GM12878 (cell line): ENCODE data around the gene PCDHA2. TPM values are rescaled to one million over a fixed set of nuclear protein-coding genes. Genes with fewer than 3 reads are reported as not detected.
"Not testable (repeated sequence)": the region's sequence is repeated elsewhere in the genome, so short reads cannot be mapped to it uniquely, and the experiment has no call there.

Experiments
- ATAC-seq: fragments of 200-7000 bp; cut with Tn5 transposase; 3 replicates; pipeline ENCODE4 v1.9.1; 2020; ENCODE audit warnings: mild to moderate bottlenecking, moderate library complexity
- BruUV-seq: library from RNA; stranded (reverse); fragments of 400-500 nt; replicated peaks from 2 replicates; lab custom pipeline; 2021; lab: Mats Ljungman, UMichigan
- CTCF ChIA-PET: fragments of 300-600 bp; sonication (Branson Sonifier 250); formaldehyde crosslinking; extraction: SDS; loops from one replicate; lab custom pipeline; 2021; ENCODE audit warnings: inconsistent platforms; lab: Yijun Ruan, JAX
- POLR2A ChIA-PET: fragments of 350-600 bp; formaldehyde crosslinking; extraction: SDS; loops from one replicate; lab custom pipeline; 2021; ENCODE audit warnings: inconsistent platforms; lab: Charles Lee
- RAD21 ChIA-PET: fragments of 300-600 bp; sonication (Branson Sonifier 250); formaldehyde crosslinking; loops from one replicate; lab custom pipeline; 2023; ENCODE audit warnings: antibody characterized with exemption; ENCODE audit not compliant: unreplicated experiment; lab: Charles Lee
- SMC1A ChIA-PET: fragments of 300-600 bp; sonication (Branson Sonifier 250); formaldehyde crosslinking; loops from one replicate; lab custom pipeline; 2023; ENCODE audit not compliant: unreplicated experiment, uncharacterized antibody; lab: Charles Lee
- DNase-seq: peaks from one replicate; pipeline ENCODE4 v3.0.0-alpha.2; 2011; ENCODE audit warnings: low read depth, low spot score
- FAIRE-seq: peaks from 3 replicates; lab custom pipeline; 2011; peaks lifted over from hg19 to GRCh38; lab: Jason Lieb, UNC
- H2AFZ ChIP-seq: 2 replicates; pipeline ENCODE4 v1.6.0; 2011; ENCODE audit warnings: low read depth, low read length, control low read depth; ENCODE audit not compliant: control insufficient read depth
- H3K27ac ChIP-seq: 2 replicates; pipeline ENCODE4 v1.5.1; 2011; ENCODE audit warnings: control low read depth; ENCODE audit not compliant: control insufficient read depth, insufficient read depth
- H3K27me3 ChIP-seq, 2 experiments: replicated peaks in 1 of 2; 2 replicates each; pipeline versions ENCODE4 v1.6.0 to v1.6.1; 2011; ENCODE audit warnings: low read length in 1 of 2; ENCODE audit not compliant: control insufficient read depth in 2 of 2, insufficient read depth in 2 of 2
- H3K36me3 ChIP-seq, 2 experiments: 2 replicates each; pipeline ENCODE4 v1.5.1; 2011; ENCODE audit warnings: low read length in 1 of 2; ENCODE audit not compliant: control insufficient read depth in 2 of 2, insufficient read depth in 2 of 2
- H3K4me1 ChIP-seq: 2 replicates; pipeline ENCODE4 v1.6.1; 2011; ENCODE audit warnings: mild to moderate bottlenecking, low read length, moderate library complexity, mixed read lengths; ENCODE audit not compliant: control insufficient read depth, insufficient read depth
- H3K4me2 ChIP-seq: 2 replicates; pipeline ENCODE4 v1.6.0; 2011; ENCODE audit warnings: control low read depth; ENCODE audit not compliant: control insufficient read depth, insufficient read depth
- H3K4me3 ChIP-seq: fragments of 200-600 bp; sonication (generic); 2 replicates; pipeline ENCODE4 v1.5.1; 2016
- H3K79me2 ChIP-seq: 2 replicates; pipeline ENCODE4 v1.6.0; 2011; ENCODE audit warnings: low read length; ENCODE audit not compliant: control insufficient read depth, insufficient read depth
- H3K9ac ChIP-seq: 2 replicates; pipeline ENCODE4 v1.8.0; 2011; ENCODE audit warnings: low read length, control low read depth, mixed read lengths; ENCODE audit not compliant: control insufficient read depth, insufficient read depth
- H3K9me3 ChIP-seq: replicated peaks from 3 replicates; pipeline ENCODE4 v1.5.1; 2011; ENCODE audit warnings: mild to moderate bottlenecking, low read length; ENCODE audit not compliant: control insufficient read depth, insufficient read depth
- H4K20me1 ChIP-seq: 2 replicates; pipeline ENCODE4 v1.6.0; 2011; ENCODE audit not compliant: control insufficient read depth, insufficient read depth
- ATF7 ChIP-seq: fragments of 450-650 bp; IDR thresholded peaks from 2 replicates; pipeline ENCODE4 v1.6.1; 2016; ENCODE audit warnings: low read depth, mild to moderate bottlenecking
- BMI1 ChIP-seq: fragments of 450-650 bp; IDR thresholded peaks from 2 replicates; pipeline ENCODE4 v1.6.1; 2016; ENCODE audit warnings: mild to moderate bottlenecking, moderate library complexity, borderline replicate concordance
- CBFB ChIP-seq: IDR thresholded peaks from 2 replicates; pipeline ENCODE4 v1.6.1; 2016; ENCODE audit warnings: antibody characterized with exemption, low read depth
- CHD2 ChIP-seq: IDR thresholded peaks from 2 replicates; pipeline ENCODE4 v1.6.1; 2011; ENCODE audit warnings: low read depth, low read length, improper control_type of control experiment, borderline replicate concordance
- EED ChIP-seq: sonication (generic); IDR thresholded peaks from 2 replicates; pipeline ENCODE4 v1.6.1; 2016; ENCODE audit warnings: antibody characterized with exemption, low read depth
- FOXM1 ChIP-seq: IDR thresholded peaks from 2 replicates; pipeline ENCODE4 v1.6.1; 2012; ENCODE audit warnings: low read depth, mild to moderate bottlenecking, inconsistent platforms, low read length, moderate library complexity
- HDGF ChIP-seq: fragments of 450-650 bp; IDR thresholded peaks from 2 replicates; pipeline ENCODE4 v1.6.1; 2016; ENCODE audit warnings: antibody characterized with exemption
- KDM1A ChIP-seq: fragments of 200-600 bp; sonication (generic); IDR thresholded peaks from 2 replicates; pipeline ENCODE4 v1.6.1; 2016; ENCODE audit warnings: borderline replicate concordance
- KLF5 ChIP-seq: fragments of 450-650 bp; IDR thresholded peaks from 2 replicates; pipeline ENCODE4 v1.6.1; 2014; ENCODE audit warnings: mild to moderate bottlenecking; ENCODE audit not compliant: partially characterized antibody
- MYC ChIP-seq: IDR thresholded peaks from 2 replicates; pipeline ENCODE4 v1.6.1; 2011; ENCODE audit warnings: mild to moderate bottlenecking, low read length, moderate library complexity, inconsistent platforms; ENCODE audit not compliant: insufficient read depth, insufficient replicate concordance, insufficient read length, severe bottlenecking
- NBN ChIP-seq: fragments of 450-650 bp; IDR thresholded peaks from 2 replicates; pipeline ENCODE4 v1.6.1; 2016
- POLR2A ChIP-seq: IDR thresholded peaks from 2 replicates; pipeline ENCODE4 v1.6.1; 2011; ENCODE audit warnings: low read depth, mild to moderate bottlenecking, low read length
- TBL1XR1 ChIP-seq: IDR thresholded peaks from 2 replicates; pipeline ENCODE4 v1.6.1; 2012; ENCODE audit warnings: low read depth, low read length, improper control_type of control experiment
- ZNF24 ChIP-seq: fragments of 450-650 bp; IDR thresholded peaks from 2 replicates; pipeline ENCODE4 v1.6.1; 2017; ENCODE audit warnings: antibody characterized with exemption, mild to moderate bottlenecking
- WGBS: methylation state at CpG from one replicate; pipeline ENCODE4 v1.1.6; 2016; ENCODE audit warnings: low lambda C conversion rate; ENCODE audit not compliant: insufficient replicate concordance, insufficient coverage; ENCODE audit errors: missing lambda C conversion rate; 5-methylcytosine and 5-hydroxymethylcytosine counted together
- in situ Hi-C: fragments of 300-500 bp; cut with MboI; formaldehyde crosslinking; loops from 9 replicates; pipeline ENCODE4 v1.14.3; 2018; ENCODE audit warnings: mixed read lengths
- intact Hi-C: fragments of 100-400 bp; cut with micrococcal nuclease; formaldehyde crosslinking; loops from one replicate; pipeline ENCODE4 v1.14.2; 2022; ENCODE audit not compliant: unreplicated experiment
- polyA plus RNA-seq, 11 experiments: library from polyadenylated mRNA; depleted of rRNA in 4 of 11; unstranded in 6 of 11; stranded (reverse) in 5 of 11; fragments of >200 nt; fragmentation: Nextera tagmentation in 4 of 11; fragmentation: Illumina TruSeq in 1 of 11; extraction: Ambion mirVana in 4 of 11; extraction: Trizol in 1 of 11; gene quantifications; 1 replicate in 1 of 11; 2 replicates in 10 of 11; pipeline versions ENCODE4 v1.2.1 to v1.2.3, GENCODE V29; 2011 to 2016; ENCODE audit warnings: inconsistent platforms in 2 of 11, missing spikeins in 2 of 11, low read depth in 1 of 11
- total RNA-seq, 4 experiments: library from RNA; depleted of rRNA in 3 of 4; stranded (reverse); fragments of >200 nt in 3 of 4; fragmentation: Illumina TruSeq in 1 of 4; extraction: Trizol in 1 of 4; gene quantifications; 2 replicates each; pipeline versions ENCODE4 v1.2.1 to v1.2.3, GENCODE V29; 2013 to 2021
- TF ChIP-seq, protein P1 (sequence below): IDR thresholded peaks from 2 replicates; pipeline ENCODE4 v1.6.1; 2011; ENCODE audit warnings: mild to moderate bottlenecking, low read depth, low read length, moderate library complexity; ENCODE audit not compliant: insufficient replicate concordance

The PCDHA2 gene
- total and polyA plus RNA-seq, 10 of the 15 experiments (the other 5 are each of a cell fraction or from before 2014, with no cell fraction given), result 0.04 to 0.06 TPM; not detected in 8

DNA sequence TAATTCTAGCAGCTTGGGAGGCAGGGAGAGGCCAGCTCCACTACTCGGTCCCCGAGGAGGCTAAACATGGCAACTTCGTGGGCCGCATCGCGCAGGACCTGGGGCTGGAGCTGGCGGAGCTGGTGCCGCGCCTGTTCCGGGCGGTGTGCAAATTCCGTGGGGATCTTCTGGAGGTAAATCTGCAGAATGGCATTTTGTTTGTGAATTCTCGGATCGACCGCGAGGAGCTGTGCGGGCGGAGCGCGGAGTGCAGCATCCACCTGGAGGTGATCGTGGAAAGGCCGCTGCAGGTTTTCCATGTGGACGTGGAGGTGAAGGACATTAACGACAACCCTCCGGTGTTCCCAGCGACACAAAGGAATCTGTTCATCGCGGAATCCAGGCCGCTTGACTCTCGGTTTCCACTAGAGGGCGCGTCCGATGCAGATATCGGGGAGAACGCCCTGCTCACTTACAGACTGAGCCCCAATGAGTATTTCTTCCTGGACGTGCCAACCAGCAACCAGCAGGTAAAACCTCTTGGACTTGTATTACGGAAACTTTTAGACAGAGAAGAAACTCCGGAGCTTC, 39.9 kb downstream of the PCDHA2 start:
- in situ Hi-C loops, result not testable (repeated sequence)

DNA sequence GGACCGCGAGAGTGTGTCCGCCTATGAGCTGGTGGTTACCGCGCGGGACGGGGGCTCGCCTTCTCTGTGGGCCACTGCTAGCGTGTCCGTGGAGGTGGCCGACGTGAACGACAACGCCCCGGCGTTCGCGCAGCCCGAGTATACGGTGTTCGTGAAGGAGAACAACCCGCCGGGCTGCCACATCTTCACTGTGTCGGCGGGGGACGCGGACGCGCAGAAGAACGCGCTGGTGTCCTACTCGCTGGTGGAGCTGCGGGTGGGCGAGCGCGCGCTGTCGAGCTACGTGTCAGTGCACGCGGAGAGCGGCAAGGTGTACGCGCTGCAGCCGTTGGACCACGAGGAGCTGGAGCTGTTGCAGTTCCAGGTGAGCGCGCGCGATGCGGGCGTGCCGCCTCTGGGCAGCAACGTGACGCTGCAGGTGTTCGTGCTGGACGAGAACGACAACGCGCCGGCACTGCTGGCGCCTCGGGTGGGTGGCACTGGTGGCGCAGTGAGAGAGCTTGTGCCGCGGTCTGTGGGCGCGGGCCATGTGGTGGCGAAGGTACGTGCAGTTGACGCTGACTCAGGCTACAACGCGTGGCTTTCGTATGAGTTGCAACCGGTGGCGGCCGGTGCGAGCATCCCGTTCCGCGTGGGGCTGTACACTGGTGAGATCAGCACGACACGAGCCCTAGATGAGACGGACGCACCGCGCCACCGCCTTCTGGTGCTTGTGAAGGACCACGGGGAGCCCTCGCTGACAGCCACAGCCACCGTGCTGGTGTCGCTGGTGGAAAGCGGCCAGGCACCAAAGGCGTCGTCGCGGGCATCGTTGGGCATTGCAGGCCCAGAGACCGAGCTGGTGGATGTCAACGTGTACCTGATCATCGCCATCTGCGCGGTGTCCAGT, 41.2 kb downstream of the PCDHA2 start:
- WGBS, result 88% methylated on average over 75 of the region's 103 CpGs
- no peak overlapping the region for H3K9ac ChIP-seq
- intact Hi-C loops, result no loop called here
- no peaks in the 10 kb centered on the region for H3K36me3 ChIP-seq
- H3K4me2 ChIP-seq, result no peak overlapping the region
- no peaks in the 10 kb centered on the region for H3K27me3 ChIP-seq
- no peaks in the 10 kb centered on the region for H3K4me1 ChIP-seq
- no TSS peak for BruUV-seq
- in situ Hi-C loops, result no loop called here
- TF ChIP-seq CBFB (no peak), ATF7 (no peak), POLR2A (no peak), KLF5 (no peak), TBL1XR1 (no peak), EED (no peak), NBN (no peak), BMI1 (no peak), CHD2 (no peak), MYC (no peak), HDGF (no peak), FOXM1 (no peak), ZNF24 (no peak), KDM1A (no peak)
- TF ChIP-seq, protein P1, sequence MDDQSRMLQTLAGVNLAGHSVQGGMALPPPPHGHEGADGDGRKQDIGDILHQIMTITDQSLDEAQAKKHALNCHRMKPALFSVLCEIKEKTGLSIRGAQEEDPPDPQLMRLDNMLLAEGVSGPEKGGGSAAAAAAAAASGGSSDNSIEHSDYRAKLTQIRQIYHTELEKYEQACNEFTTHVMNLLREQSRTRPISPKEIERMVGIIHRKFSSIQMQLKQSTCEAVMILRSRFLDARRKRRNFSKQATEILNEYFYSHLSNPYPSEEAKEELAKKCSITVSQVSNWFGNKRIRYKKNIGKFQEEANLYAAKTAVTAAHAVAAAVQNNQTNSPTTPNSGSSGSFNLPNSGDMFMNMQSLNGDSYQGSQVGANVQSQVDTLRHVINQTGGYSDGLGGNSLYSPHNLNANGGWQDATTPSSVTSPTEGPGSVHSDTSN, result no peak
- H3K9me3 ChIP-seq, result no peaks in the 10 kb centered on the region; the same call in 2 of the 3 replicates
- FAIRE-seq, result no peak
- H4K20me1 ChIP-seq, result no peaks in the 10 kb centered on the region
- no peak overlapping the region for H3K4me3 ChIP-seq
- CTCF ChIA-PET, result no interaction called here
- ATAC-seq, result no peak
- DNase-seq, result no peak
- H3K27ac ChIP-seq, result no peak overlapping the region
- H2AFZ ChIP-seq, result no peak overlapping the region
- POLR2A ChIA-PET, result no interaction called here
- RAD21 ChIA-PET, result no interaction called here
- no peaks in the 10 kb centered on the region for H3K79me2 ChIP-seq
- SMC1A ChIA-PET, result no interaction called here

More for the DNA sequence above, 39.9 kb downstream of the PCDHA2 start:
- H3K4me3 ChIP-seq, H2AFZ ChIP-seq, H3K36me3 ChIP-seq, H3K4me1 ChIP-seq, H4K20me1 ChIP-seq, intact Hi-C loops, RAD21 ChIA-PET, H3K9me3 ChIP-seq, POLR2A ChIA-PET, BruUV-seq, FAIRE-seq, SMC1A ChIA-PET, DNase-seq, H3K4me2 ChIP-seq, H3K9ac ChIP-seq, ATAC-seq, H3K79me2 ChIP-seq, H3K27me3 ChIP-seq, H3K27ac ChIP-seq, CTCF ChIA-PET: not testable (repeated sequence)
- 82% methylated on average over 26 of the region's 38 CpGs for WGBS
